ENCODE data around the gene TSTD2.

- TF ChIP-seq YY1 (IDR thresholded peaks at IDR 0.05; ENCODE audit: insufficient read depth, insufficient read length) (no peak), ZNF274 (IDR thresholded peaks at IDR 0.05; ENCODE audit: low read depth, low read length) (no peak), SUZ12 (IDR thresholded peaks at IDR 0.05; ENCODE audit: extremely low read depth, insufficient read depth, insufficient read length) (no peak)
These were observed 34.5 kb downstream of the TSTD2 start for GRCh38 chr9:97598461-97599288.

Measured in NT2/D1 (cell line).